HepG2 (cell line): Measurements from ENCODE around the gene SPRED2. TPM values are rescaled to one million over a fixed set of nuclear protein-coding genes. Genes with fewer than 3 reads are reported as not detected.
A peak's percentile ranks its signal among the peaks of the same experiment; 100 is the strongest.

ENCODE experiments used
- ARNT2 ChIP-seq: sonication (generic); formaldehyde crosslinking; IDR thresholded peaks from 2 replicates; pipeline ENCODE4 v1.8.0; 2022; ENCODE audit warnings: mild to moderate bottlenecking, low read depth, missing genetic modification reagents, moderate library complexity
- CSRNP1 ChIP-seq: sonication (generic); formaldehyde crosslinking; IDR thresholded peaks from 2 replicates; pipeline ENCODE4 v1.8.1; 2023; ENCODE audit warnings: mild to moderate bottlenecking, missing genetic modification reagents
- KDM5B ChIP-seq: sonication (generic); formaldehyde crosslinking; IDR thresholded peaks from 2 replicates; pipeline ENCODE4 v1.4.0; 2020; ENCODE audit warnings: missing genetic modification reagents, mild to moderate bottlenecking, borderline replicate concordance
- KMT2A ChIP-seq: sonication (generic); formaldehyde crosslinking; IDR thresholded peaks from 2 replicates; pipeline ENCODE4 v1.4.0; 2020; ENCODE audit warnings: missing genetic modification reagents
- KMT2B ChIP-seq: IDR thresholded peaks from 2 replicates; pipeline ENCODE4 v1.6.1; 2016; ENCODE audit warnings: missing genetic modification reagents, missing compliant biosample characterization
- MEIS1 ChIP-seq: sonication (generic); formaldehyde crosslinking; IDR thresholded peaks from 2 replicates; pipeline ENCODE4 v1.9.0; 2021; ENCODE audit warnings: mild to moderate bottlenecking, missing genetic modification reagents, moderate library complexity, borderline replicate concordance
- MEIS2 ChIP-seq: sonication (generic); formaldehyde crosslinking; IDR thresholded peaks from 2 replicates; pipeline ENCODE4 v1.9.0; 2021; ENCODE audit warnings: mild to moderate bottlenecking, missing genetic modification reagents
- MTF1 ChIP-seq: sonication (generic); formaldehyde crosslinking; IDR thresholded peaks from 2 replicates; pipeline ENCODE4 v1.5.0; 2020; ENCODE audit warnings: missing genetic modification reagents
- NFE2 ChIP-seq: sonication (generic); formaldehyde crosslinking; IDR thresholded peaks from 2 replicates; pipeline ENCODE4 v1.4.0; 2020; ENCODE audit warnings: missing genetic modification reagents
- NONO ChIP-seq, 2 experiments: fragments of 450-650 bp in 1 of 2; sonication (generic) in 1 of 2; formaldehyde crosslinking in 1 of 2; IDR thresholded peaks in 1 of 2; conservative IDR thresholded peaks in 1 of 2; 2 replicates each; pipeline versions ENCODE4 v1.6.1 to v1.8.0; 2017 to 2022; ENCODE audit warnings: mild to moderate bottlenecking in 1 of 2, missing genetic modification reagents in 1 of 2, moderate library complexity in 1 of 2
- NPAS2 ChIP-seq: sonication (generic); formaldehyde crosslinking; IDR thresholded peaks from 2 replicates; pipeline ENCODE4 v1.8.0; 2022; ENCODE audit warnings: mild to moderate bottlenecking, missing genetic modification reagents, borderline replicate concordance
- POGZ ChIP-seq: sonication (generic); formaldehyde crosslinking; IDR thresholded peaks from 2 replicates; pipeline ENCODE4 v1.4.0; 2020; ENCODE audit warnings: mild to moderate bottlenecking, missing genetic modification reagents
- SKI ChIP-seq: fragments of 450-650 bp; IDR thresholded peaks from one replicate; pipeline ENCODE4 v1.6.1; 2018; ENCODE audit warnings: mild to moderate bottlenecking; ENCODE audit not compliant: partially characterized antibody
- TBX2 ChIP-seq: sonication (generic); formaldehyde crosslinking; IDR thresholded peaks from 2 replicates; pipeline ENCODE4 v1.5.0; 2020; ENCODE audit warnings: missing genetic modification reagents, mild to moderate bottlenecking, borderline replicate concordance
- ZBTB34 ChIP-seq: sonication (generic); formaldehyde crosslinking; IDR thresholded peaks from 2 replicates; pipeline ENCODE4 v1.8.0; 2022; ENCODE audit warnings: mild to moderate bottlenecking, missing genetic modification reagents
- ZMYM3 ChIP-seq: sonication (generic); formaldehyde crosslinking; IDR thresholded peaks from 2 replicates; pipeline ENCODE4 v1.5.1; 2020; ENCODE audit warnings: mild to moderate bottlenecking, missing genetic modification reagents
- ZNF350 ChIP-seq: sonication (generic); formaldehyde crosslinking; IDR thresholded peaks from 2 replicates; pipeline ENCODE4 v1.4.0; 2020; ENCODE audit warnings: mild to moderate bottlenecking, low read depth, missing genetic modification reagents, borderline replicate concordance
- ZNF557 ChIP-seq: sonication (generic); formaldehyde crosslinking; IDR thresholded peaks from 2 replicates; pipeline ENCODE4 v1.4.0; 2020; ENCODE audit warnings: missing genetic modification reagents
- ZNF577 ChIP-seq: sonication (generic); formaldehyde crosslinking; IDR thresholded peaks from 2 replicates; pipeline ENCODE4 v1.4.0; 2020; ENCODE audit warnings: mild to moderate bottlenecking, low read depth, missing genetic modification reagents, borderline replicate concordance
- ZNF629 ChIP-seq: sonication (generic); formaldehyde crosslinking; conservative IDR thresholded peaks from 2 replicates; pipeline ENCODE4 v1.5.0; 2020; ENCODE audit warnings: missing genetic modification reagents
- ZNF776 ChIP-seq: sonication (generic); formaldehyde crosslinking; IDR thresholded peaks from 2 replicates; pipeline ENCODE4 v1.4.0; 2020; ENCODE audit warnings: mild to moderate bottlenecking, missing genetic modification reagents
- ZNF83 ChIP-seq: sonication (generic); formaldehyde crosslinking; IDR thresholded peaks from 2 replicates; pipeline ENCODE4 v1.4.0; 2020; ENCODE audit warnings: missing genetic modification reagents, mild to moderate bottlenecking, borderline replicate concordance
- ZNF891 ChIP-seq: sonication (generic); formaldehyde crosslinking; IDR thresholded peaks from 2 replicates; pipeline ENCODE4 v1.5.0; 2020; ENCODE audit warnings: mild to moderate bottlenecking, missing genetic modification reagents
- polyA plus RNA-seq, 8 experiments: library from polyadenylated mRNA; depleted of rRNA in 3 of 8; stranded (reverse) in 7 of 8; unstranded in 1 of 8; fragments of >200 nt; fragmentation: Illumina TruSeq in 4 of 8; extraction: Trizol in 4 of 8; gene quantifications; 2 replicates each; pipeline versions ENCODE4 v1.2.1 to v1.2.3, GENCODE V29; 2011 to 2016; ENCODE audit warnings: low read depth in 4 of 8, missing spikeins in 1 of 8, mixed read lengths in 1 of 8; ENCODE audit not compliant: insufficient read depth in 1 of 8
- total RNA-seq, 5 experiments: library from RNA; depleted of rRNA; stranded (reverse); fragments of >200 nt; fragmentation: Illumina TruSeq; extraction: Trizol; gene quantifications; 2 replicates each; pipeline ENCODE4 v1.2.3, GENCODE V29; 2016; ENCODE audit warnings: low read depth in 1 of 5
- TF ChIP-seq, protein P1 (sequence below): sonication (generic); formaldehyde crosslinking; IDR thresholded peaks from 2 replicates; pipeline ENCODE4 v1.8.1; 2023; ENCODE audit warnings: mild to moderate bottlenecking, moderate library complexity, missing genetic modification reagents

The SPRED2 gene
- total and polyA plus RNA-seq, 2 of the 13 experiments (the other 11 are each of a cell fraction or from before 2014, with no cell fraction given): 13.0 to 37.0 TPM

DNA sequence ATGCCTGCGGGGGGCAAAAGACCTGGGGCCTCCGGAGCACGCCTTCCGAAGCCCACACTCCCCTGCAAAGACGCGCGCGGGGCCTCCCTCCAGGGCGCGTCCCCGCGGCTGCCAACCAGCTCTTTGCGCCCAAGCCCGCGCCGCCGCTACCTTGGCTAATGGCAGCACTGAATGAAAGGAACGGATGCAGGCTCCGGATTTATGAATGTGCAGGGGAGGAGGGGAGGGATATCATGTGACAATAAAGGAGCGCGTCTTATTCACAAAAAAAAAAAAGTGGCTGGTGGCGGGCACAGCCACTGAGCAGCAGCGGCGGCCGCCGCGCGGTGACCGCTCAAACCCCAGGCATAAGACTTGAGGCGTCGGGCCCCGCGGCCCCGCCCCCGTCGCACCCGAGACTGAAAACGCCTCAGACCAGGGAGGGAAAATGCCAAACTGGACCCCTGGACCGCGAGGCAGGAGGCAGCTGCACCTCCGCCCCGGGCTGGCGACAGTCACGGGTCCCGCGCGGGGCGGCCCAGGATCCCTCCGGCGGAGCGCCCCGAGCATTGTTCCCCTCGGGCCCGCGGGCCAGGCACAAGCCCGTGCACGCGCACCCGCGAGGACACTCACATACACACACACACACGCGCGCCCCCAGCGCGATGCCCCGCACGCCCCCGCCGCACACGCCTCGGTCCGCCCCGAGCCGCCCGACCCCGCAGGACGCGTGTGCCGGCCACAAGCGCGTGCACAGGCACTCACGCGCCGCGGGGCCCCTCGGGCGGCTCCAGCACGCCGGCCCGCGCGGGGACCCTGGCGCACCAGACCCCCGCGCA is 1.6 kb downstream of the SPRED2 start (continued):
- TF ChIP-seq ZBTB34 (CRISPR knock-in tag) (peak; percentile 20; the same call in 1 of the 2 replicates), POGZ (CRISPR knock-in tag) (0 out of 2 replicates have a peak, but pooled peaks have one; percentile 10), MEIS2 (CRISPR knock-in tag) (0 out of 2 replicates have a peak, but pooled peaks have one; percentile 49), ZNF350 (CRISPR knock-in tag) (peak; percentile 64), KDM5B (CRISPR knock-in tag) (0 out of 2 replicates have a peak, but pooled peaks have one; percentile 39), ZNF83 (no peak), ZNF629 (CRISPR knock-in tag) (peak; percentile 18; the same call in 1 of the 2 replicates), SKI (peak; percentile 29), ZNF776 (CRISPR knock-in tag) (no peak; the same call in 1 of the 2 replicates), ZMYM3 (CRISPR knock-in tag) (no peak; the same call in 1 of the 2 replicates), NFE2 (CRISPR knock-in tag) (no peak), NONO (IDR thresholded peaks at IDR 0.05) (no peak), NONO (CRISPR knock-in tag; conservative IDR thresholded peaks at IDR 0.05) (peak; percentile 39; the same call in 1 of the 2 replicates), ARNT2 (CRISPR knock-in tag) (peak; percentile 87), KMT2A (CRISPR knock-in tag) (peak; percentile 66; the same call in 1 of the 2 replicates), ZNF557 (peak; percentile 60; the same call in 1 of the 2 replicates), MEIS1 (CRISPR knock-in tag) (no peak), CSRNP1 (peak; percentile 38; the same call in 1 of the 2 replicates), KMT2B (CRISPR knock-in tag) (peak; percentile 63; the same call in 1 of the 2 replicates), NPAS2 (CRISPR knock-in tag) (no peak), MTF1 (CRISPR knock-in tag) (no peak), TBX2 (CRISPR knock-in tag) (peak; percentile 21; the same call in 1 of the 2 replicates), ZNF577 (CRISPR knock-in tag) (no peak), ZNF891 (CRISPR knock-in tag) (no peak; the same call in 1 of the 2 replicates)
- TF ChIP-seq, protein P1, sequence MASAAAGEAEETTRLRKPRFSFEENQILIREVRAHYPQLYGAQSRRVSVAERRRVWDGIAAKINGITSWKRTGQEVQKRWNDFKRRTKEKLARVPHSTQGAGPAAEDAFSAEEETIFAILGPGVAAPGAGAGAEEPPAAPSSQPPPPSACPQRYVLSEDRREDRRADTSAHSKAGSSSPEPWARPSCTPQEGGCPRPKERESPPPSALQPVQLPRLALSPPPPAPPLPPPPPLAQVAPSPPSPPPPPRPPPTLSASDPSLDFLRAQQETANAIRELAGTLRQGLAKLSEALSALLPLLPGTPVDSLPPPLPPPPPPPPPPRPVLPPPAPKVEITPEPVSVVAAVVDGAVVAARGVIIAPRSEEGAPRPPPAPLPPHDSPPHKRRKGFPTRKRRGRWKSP (CRISPR knock-in tag): no peak
